Jurkat, Clone E6-1 (cell line): Measurements from ENCODE around the gene PLLP.

Experiments used
- DNase-seq: peaks from one replicate; pipeline ENCODE4 v3.0.0-alpha.2; 2011; ENCODE audit warnings: low read depth, low spot score
- H3K4me3 ChIP-seq: 2 replicates; pipeline ENCODE4 v1.5.1; 2011; ENCODE audit warnings: mild to moderate bottlenecking, low read length, control low read depth, moderate library complexity

The PLLP gene

GRCh38 chr16:57238682-57239081, 45.8 kb downstream of the PLLP start:
- no peak overlapping the region for H3K4me3 ChIP-seq
- no peak for DNase-seq

GRCh38 chr16:57236022-57236350, 48.5 kb downstream of the PLLP start:
- H3K4me3 ChIP-seq = no peak overlapping the region
- no peak for DNase-seq

GRCh38 chr16:57235128-57236021, 49.1 kb downstream of the PLLP start:
- DNase-seq = no peak
- no peak overlapping the region for H3K4me3 ChIP-seq

- DNase-seq = no peak
- H3K4me3 ChIP-seq = no peak overlapping the region
These were observed 49.8 kb downstream of the PLLP start for GRCh38 chr16:57234707-57235092.

- no peak overlapping the region for H3K4me3 ChIP-seq
- DNase-seq = no peak
These were observed 50.3 kb downstream of the PLLP start for GRCh38 chr16:57233944-57234706.

GRCh38 chr16:57231821-57232350, 52.6 kb downstream of the PLLP start:
- no peak for DNase-seq

GRCh38 chr16:57229079-57229478, 55.4 kb downstream of the PLLP start:
- no peak for DNase-seq
- H3K4me3 ChIP-seq = no peak overlapping the region

More at GRCh38 chr16:57231821-57232350, 52.6 kb downstream of the PLLP start:
- H3K4me3 ChIP-seq = no peak overlapping the region

GRCh38 chr16:57226701-57227621, 57.5 kb downstream of the PLLP start:
- H3K4me3 ChIP-seq = no peak overlapping the region
- DNase-seq = no peak

GRCh38 chr16:57225978-57226377, 58.5 kb downstream of the PLLP start:
- DNase-seq = no peak
- H3K4me3 ChIP-seq = no peak overlapping the region

GRCh38 chr16:57224651-57225335, 59.7 kb downstream of the PLLP start:
- DNase-seq = no peak

GRCh38 chr16:57223057-57223456, 61.4 kb downstream of the PLLP start:
- no peak for DNase-seq
- no peak overlapping the region for H3K4me3 ChIP-seq

More at GRCh38 chr16:57224651-57225335, 59.7 kb downstream of the PLLP start:
- H3K4me3 ChIP-seq = no peak overlapping the region

- no peak overlapping the region for H3K4me3 ChIP-seq
These were observed 67.5 kb downstream of the PLLP start for GRCh38 chr16:57216968-57217367.

GRCh38 chr16:57213462-57213861, 71.0 kb downstream of the PLLP start:
- H3K4me3 ChIP-seq = no peak overlapping the region
- DNase-seq = no peak

More at GRCh38 chr16:57216968-57217367, 67.5 kb downstream of the PLLP start:
- DNase-seq = no peak

- H3K4me3 ChIP-seq = no peak overlapping the region
- DNase-seq = no peak
These were observed 74.7 kb downstream of the PLLP start for GRCh38 chr16:57209780-57210179.

- no peak overlapping the region for H3K4me3 ChIP-seq
- no peak for DNase-seq
These were observed 75.5 kb downstream of the PLLP start for GRCh38 chr16:57208926-57209325.
